ENCODE measurements around the gene PCDH15.

DNA sequence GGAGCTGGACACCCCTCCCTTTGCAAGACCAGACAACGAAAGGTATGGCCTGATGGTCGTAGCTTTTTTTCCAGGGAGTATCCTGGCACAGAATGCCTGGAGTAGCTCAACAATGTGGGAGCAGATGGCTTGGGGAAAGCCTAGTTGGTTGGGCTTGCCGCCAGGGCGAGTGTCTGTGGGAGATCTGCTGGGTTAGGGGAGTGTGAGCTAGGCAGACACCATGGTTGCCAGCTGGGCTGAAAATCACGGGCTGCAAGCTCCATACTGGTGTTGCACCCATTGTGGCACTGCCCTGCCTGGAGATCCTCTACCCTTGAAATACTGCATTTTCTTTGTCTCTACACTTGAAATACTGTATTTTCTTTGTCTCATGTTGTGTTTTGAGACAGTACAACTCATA, 538.3 kb downstream of the PCDH15 start:
- TF ChIP-seq CTCF (IDR thresholded peaks at IDR 0.05): no peak
- no peak for TF ChIP-seq POLR2A (IDR thresholded peaks at IDR 0.05)
- no peak for TF ChIP-seq POLR2AphosphoS5 (IDR thresholded peaks at IDR 0.05; ENCODE audit: insufficient read depth in 1 of 2, low read depth in 1 of 2)
